ENCODE results near the gene ZBTB44.

ZBTB44 gene

DNA sequence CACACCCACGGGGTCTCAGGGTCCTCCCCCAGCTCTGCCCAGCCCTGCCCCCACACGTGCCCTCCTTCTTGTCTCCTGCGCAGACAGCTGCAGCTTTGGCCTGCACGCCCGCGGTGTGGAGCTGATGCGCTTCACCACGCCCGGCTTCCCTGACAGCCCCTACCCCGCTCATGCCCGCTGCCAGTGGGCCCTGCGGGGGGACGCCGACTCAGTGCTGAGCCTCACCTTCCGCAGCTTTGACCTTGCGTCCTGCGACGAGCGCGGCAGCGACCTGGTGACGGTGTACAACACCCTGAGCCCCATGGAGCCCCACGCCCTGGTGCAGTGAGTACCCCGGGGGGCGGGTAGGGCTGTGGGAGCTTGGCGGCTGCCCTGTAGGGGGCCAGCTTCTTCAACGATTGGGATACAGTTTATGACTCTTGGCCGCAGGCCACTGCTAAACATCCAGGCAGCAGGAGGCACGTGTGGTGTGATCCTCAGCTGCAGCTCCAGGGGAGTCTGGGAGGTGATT lies 124.3 kb downstream of the ZBTB44 start:
- POLR2A ChIA-PET = no interaction called here
- CTCF ChIA-PET = interaction anchor here (0.9 kb wide), 1 partner anchor 22 kb away, joined by 3 read pairs; no protein-coding TSS in a partner anchor

DNA sequence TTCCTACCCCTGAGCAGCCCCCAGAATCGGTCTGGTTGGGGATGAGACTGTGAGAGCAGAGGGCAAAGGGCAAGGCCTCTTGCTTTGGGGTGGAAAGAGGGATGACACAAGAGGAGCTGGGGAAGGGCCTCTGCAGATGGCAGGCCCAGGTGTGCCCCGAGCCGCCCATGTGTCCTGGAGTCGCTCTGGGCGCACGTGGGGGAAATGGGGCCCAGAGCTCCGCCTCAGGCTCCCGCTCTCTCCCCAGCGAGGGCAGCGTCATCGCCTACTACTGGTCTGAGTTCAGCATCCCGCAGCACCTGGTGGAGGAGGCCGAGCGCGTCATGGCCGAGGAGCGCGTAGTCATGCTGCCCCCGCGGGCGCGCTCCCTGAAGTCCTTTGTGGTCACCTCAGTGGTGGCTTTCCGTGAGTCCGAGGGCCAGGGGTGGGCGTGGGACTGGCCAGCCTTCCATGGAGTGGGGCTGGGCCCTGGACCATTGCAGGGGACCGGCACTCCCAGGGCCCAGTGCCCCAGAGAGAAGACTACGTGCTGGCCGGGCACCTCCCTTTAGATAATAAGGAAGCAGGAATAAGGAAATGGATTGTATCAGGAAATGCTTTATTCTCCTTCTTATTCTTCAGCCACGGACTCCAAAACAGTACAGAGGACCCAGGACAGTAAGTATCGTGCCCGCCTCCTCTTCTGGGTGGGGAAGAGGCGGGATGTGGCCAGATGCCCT lies 125.1 kb downstream of the ZBTB44 start:
- TF ChIP-seq, protein P1, sequence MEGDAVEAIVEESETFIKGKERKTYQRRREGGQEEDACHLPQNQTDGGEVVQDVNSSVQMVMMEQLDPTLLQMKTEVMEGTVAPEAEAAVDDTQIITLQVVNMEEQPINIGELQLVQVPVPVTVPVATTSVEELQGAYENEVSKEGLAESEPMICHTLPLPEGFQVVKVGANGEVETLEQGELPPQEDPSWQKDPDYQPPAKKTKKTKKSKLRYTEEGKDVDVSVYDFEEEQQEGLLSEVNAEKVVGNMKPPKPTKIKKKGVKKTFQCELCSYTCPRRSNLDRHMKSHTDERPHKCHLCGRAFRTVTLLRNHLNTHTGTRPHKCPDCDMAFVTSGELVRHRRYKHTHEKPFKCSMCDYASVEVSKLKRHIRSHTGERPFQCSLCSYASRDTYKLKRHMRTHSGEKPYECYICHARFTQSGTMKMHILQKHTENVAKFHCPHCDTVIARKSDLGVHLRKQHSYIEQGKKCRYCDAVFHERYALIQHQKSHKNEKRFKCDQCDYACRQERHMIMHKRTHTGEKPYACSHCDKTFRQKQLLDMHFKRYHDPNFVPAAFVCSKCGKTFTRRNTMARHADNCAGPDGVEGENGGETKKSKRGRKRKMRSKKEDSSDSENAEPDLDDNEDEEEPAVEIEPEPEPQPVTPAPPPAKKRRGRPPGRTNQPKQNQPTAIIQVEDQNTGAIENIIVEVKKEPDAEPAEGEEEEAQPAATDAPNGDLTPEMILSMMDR (IDR thresholded peaks at IDR 0.05; ENCODE audit: control extremely low read depth, extremely low read depth, low read depth, missing control alignments) = no peak
- POLR2A ChIA-PET = no interaction called here
- CTCF ChIA-PET = no interaction called here
- no peak for DNase-seq (ENCODE audit: extremely low spot score)

More for the DNA sequence above, 124.3 kb downstream of the ZBTB44 start:
- no peak for DNase-seq (ENCODE audit: extremely low spot score)
- TF ChIP-seq, protein P1 (IDR thresholded peaks at IDR 0.05; ENCODE audit: control extremely low read depth, extremely low read depth, low read depth, missing control alignments) = no peak

DNA sequence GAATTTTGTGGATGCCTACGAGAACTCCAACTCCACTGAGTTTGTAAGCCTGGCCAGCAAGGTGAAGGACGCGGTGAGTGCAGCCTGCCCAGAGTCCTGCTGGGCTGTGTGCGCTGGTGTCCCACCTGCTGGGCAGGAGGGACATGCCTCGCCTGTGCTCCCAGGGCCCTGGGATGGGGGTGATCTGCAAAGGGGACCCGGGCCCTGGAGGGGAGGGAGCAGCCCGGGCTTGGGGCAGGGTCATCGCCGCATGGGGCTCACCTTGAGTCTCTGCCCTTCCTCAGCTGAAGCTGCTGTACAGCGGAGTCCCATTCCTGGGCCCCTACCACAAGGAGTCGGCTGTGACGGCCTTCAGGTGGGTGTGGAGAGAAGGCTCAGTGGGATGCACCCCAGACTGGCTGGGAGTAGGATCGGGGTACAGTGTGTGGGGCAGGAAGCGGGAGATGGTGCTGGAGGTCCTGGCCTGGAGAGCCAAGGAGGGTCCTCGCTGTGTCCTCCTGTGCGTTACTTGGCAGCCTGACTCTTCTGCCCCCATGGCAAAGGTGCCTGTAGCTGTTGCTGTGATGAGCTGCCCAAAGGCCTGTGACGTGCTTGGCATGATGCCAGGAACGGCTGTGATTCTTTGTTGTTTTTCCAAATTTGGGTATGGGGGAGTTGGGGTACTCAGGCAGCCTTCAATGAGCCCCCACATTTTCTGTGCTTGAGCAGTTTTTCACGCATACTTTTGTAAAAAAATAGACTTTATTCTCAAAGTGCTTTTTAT lies 126.0 kb downstream of the ZBTB44 start:
- POLR2A ChIA-PET = no interaction called here
- TF ChIP-seq, protein P1 (IDR thresholded peaks at IDR 0.05; ENCODE audit: control extremely low read depth, extremely low read depth, low read depth, missing control alignments) = no peak
- no peak for DNase-seq (ENCODE audit: extremely low spot score)
- CTCF ChIA-PET = no interaction called here

DNA sequence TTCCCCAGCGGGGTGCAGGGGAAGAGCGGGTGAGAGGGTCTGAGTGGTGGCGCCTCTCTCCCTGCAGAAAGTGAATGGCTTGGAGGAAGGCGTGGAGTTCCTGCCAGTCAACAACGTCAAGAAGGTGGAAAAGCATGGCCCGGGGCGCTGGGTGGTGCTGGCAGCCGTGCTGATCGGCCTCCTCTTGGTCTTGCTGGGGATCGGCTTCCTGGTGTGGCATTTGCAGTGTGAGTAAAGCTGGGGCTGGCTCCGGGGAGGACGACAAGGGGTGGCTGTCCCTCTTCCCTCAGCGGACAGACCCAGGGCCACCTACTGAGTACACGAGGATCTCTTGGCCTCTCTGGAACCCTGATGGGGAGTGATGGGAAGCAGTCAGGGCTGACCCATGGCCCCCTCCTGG lies 126.7 kb downstream of the ZBTB44 start:
- TF ChIP-seq, protein P1 (IDR thresholded peaks at IDR 0.05; ENCODE audit: control extremely low read depth, extremely low read depth, low read depth, missing control alignments) = no peak
- CTCF ChIA-PET = no interaction called here
- POLR2A ChIA-PET = no interaction called here
- no peak for DNase-seq (ENCODE audit: extremely low spot score)

DNA sequence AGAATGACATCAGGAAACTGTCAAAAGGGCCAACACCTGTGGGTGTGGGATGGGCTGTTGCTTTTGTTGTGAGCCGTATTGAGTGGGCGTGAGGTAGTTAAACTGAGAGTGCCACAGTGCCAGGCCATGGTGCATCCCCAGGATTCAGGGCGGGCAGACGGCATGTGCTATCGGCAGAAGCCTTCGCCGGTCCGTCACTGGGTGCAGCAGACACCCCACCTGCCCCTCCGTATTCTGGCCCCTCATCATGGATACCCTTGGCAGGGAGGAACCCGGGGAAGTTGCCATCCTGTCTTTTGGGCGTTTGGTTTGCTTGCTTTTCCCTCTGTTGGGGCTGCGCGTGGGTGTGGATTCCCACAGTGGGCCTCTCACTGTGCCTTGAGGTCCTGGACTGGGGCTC lies 127.6 kb downstream of the ZBTB44 start:
- CTCF ChIA-PET = no interaction called here
- POLR2A ChIA-PET = no interaction called here
- DNase-seq (ENCODE audit: extremely low spot score) = no peak
- TF ChIP-seq, protein P1 (IDR thresholded peaks at IDR 0.05; ENCODE audit: control extremely low read depth, extremely low read depth, low read depth, missing control alignments) = no peak

DNA sequence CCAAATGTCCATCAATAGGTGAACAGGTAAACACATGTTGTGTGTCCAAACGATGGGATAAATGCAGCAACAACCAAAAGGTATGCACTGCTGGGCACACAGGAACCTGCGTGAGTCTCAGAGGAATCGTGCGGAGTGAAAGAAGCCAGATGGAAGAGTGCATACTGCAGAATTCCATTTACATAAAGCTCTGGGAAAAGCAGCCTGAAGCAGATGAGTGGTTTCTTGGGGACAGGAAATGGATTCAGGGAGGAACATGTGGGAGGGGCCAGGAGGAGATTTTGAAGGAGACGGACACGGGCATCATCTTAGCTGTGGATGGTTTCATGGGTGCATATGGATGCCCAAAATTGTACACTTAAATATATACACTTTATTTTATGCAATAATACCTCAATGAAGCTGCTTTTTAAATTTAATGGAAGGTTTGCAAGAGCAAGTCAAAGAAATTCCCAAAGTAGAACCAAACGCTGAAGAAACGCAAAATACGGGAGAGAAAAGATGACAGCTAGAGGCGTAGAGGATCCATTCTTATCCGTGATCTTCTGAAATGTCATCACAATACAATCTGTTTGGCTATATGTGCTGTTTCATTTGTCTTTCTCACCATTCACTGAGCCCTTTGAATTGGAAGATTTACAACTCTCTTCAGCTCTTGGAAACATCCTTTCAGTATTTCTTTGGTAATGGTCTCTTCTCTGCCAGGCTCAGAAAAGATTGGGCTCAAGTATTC lies 130.7 kb downstream of the ZBTB44 start:
- ChIA-PET POLR2A (no interaction called here), CTCF (interaction anchor here (1.0 to 1.2 kb wide), 2 partner anchors 8 to 23 kb away, joined by 3 read pairs; no protein-coding TSS in a partner anchor)
- TF ChIP-seq, protein P1 (IDR thresholded peaks at IDR 0.05; ENCODE audit: control extremely low read depth, extremely low read depth, low read depth, missing control alignments) = no peak
- no peak for DNase-seq (ENCODE audit: extremely low spot score)
